Camera-type eye (tissue), 1 donor: ENCODE data around the gene MZB1. TPM values are rescaled to one million over a fixed set of nuclear protein-coding genes. Genes with fewer than 3 reads are reported as not detected.

Experiments used
- total RNA-seq: library from RNA; depleted of rRNA; stranded (reverse); fragments of >200 nt; gene quantifications from one replicate; pipeline ENCODE4 v1.2.3, GENCODE V29; 2014

MZB1 gene
- total RNA-seq, result not detected

GRCh38 chr5:139389701-139390638 lies at the start of gene MZB1:
MZB1 (minus strand) TSS chr5:139389913; CDS start chr5:139389856, 57 bp downstream.

GRCh38 chr5:139439013-139439903 lies 49.5 kb upstream of the MZB1 start, which contains the start of gene DNAJC18:
DNAJC18 (minus strand) TSS chr5:139439525; CDS start chr5:139439445, 80 bp downstream.

GRCh38 chr5:139403787-139404483 lies 14.2 kb upstream of the MZB1 start, which contains the start of gene SPATA24:
SPATA24 (minus strand) TSS chr5:139404089; CDS start chr5:139404060, 29 bp downstream.

GRCh38 chr5:139394654-139395566 lies 5.2 kb upstream of the MZB1 start, which contains the start of gene PROB1:
PROB1 (minus strand) TSS chr5:139395104; CDS start chr5:139395081, 23 bp downstream.

GRCh38 chr5:139383275-139383992 lies 6.3 kb downstream of the MZB1 start, which contains the start of gene SLC23A1:
SLC23A1 (minus strand) TSS chr5:139383297; CDS start chr5:139383253, 44 bp downstream.

GRCh38 chr5:139341689-139342422 lies 47.9 kb downstream of the MZB1 start, which contains the start of gene PAIP2:
PAIP2 (plus strand) TSS chr5:139341854; CDS start chr5:139363785, 21,931 bp downstream.

Other genes starting within 250 kb of the MZB1 start
- gene SIL1, start 191.5 kb downstream of the MZB1 start, total RNA-seq, result 37.3 TPM
- 745 TPM for gene MATR3, start 96.2 kb downstream of the MZB1 start, total RNA-seq
- gene PAIP2, start 48.1 kb downstream of the MZB1 start, total RNA-seq, result 168 TPM
- not detected for gene SLC23A1, start 6.6 kb downstream of the MZB1 start, total RNA-seq
- 2.9 TPM for gene PROB1, start 5.2 kb upstream of the MZB1 start, total RNA-seq
- 2.8 TPM for gene SPATA24, start 14.2 kb upstream of the MZB1 start, total RNA-seq
- gene DNAJC18, start 49.6 kb upstream of the MZB1 start, total RNA-seq, result 30.2 TPM
- gene ECSCR, start 72.8 kb upstream of the MZB1 start, total RNA-seq, result 10.8 TPM
- gene SMIM33, start 81.1 kb upstream of the MZB1 start, total RNA-seq, result not detected
- gene STING1, start 92.8 kb upstream of the MZB1 start, total RNA-seq, result 20.9 TPM
- gene UBE2D2, start 171.4 kb upstream of the MZB1 start, total RNA-seq, result 65.7 TPM